SU-DHL-6 (cell line): ENCODE results near the gene KRT78.
"Not testable (repeated sequence)": the region's sequence is repeated elsewhere in the genome, so short reads cannot be mapped to it uniquely, and the experiment has no call there.

ENCODE experiments used
- H2AFZ ChIP-seq: fragments of 200-600 bp; sonication (generic); 2 replicates; pipeline ENCODE4 v1.6.1; 2014; ENCODE audit warnings: low read depth, mild to moderate bottlenecking, moderate library complexity, mixed read lengths, antibody characterized with exemption, low read length; ENCODE audit not compliant: severe bottlenecking
- H3F3A ChIP-seq: fragments of 200-600 bp; shearing (Covaris generic); 2 replicates; pipeline ENCODE4 v1.6.0; 2016; ENCODE audit warnings: antibody characterized with exemption, mild to moderate bottlenecking; ENCODE audit not compliant: insufficient read depth
- H3K27ac ChIP-seq: fragments of 200-600 bp; sonication (generic); 2 replicates; pipeline ENCODE4 v1.5.1; 2016; ENCODE audit warnings: low read depth, mild to moderate bottlenecking, low read length, moderate library complexity, mixed read lengths
- H3K27me3 ChIP-seq: fragments of 200-600 bp; sonication (generic), shearing (Covaris generic); 2 replicates; pipeline ENCODE4 v1.6.0; 2014; ENCODE audit warnings: mild to moderate bottlenecking, low read length
- H3K36me3 ChIP-seq: fragments of 200-600 bp; sonication (generic); 2 replicates; pipeline ENCODE4 v1.6.1; 2014; ENCODE audit warnings: mild to moderate bottlenecking, low read length, mixed read lengths
- H3K4me2 ChIP-seq: fragments of 300-600, 200-600 bp; shearing (Covaris generic), sonication (generic); 2 replicates; pipeline ENCODE4 v1.6.0; 2014; ENCODE audit warnings: low read length, low read depth, mild to moderate bottlenecking; ENCODE audit not compliant: poor library complexity, severe bottlenecking
- H3K4me3 ChIP-seq: fragments of 200-600 bp; sonication (generic); 2 replicates; pipeline ENCODE4 v1.5.1; 2014; ENCODE audit warnings: antibody characterized with exemption, low read length, mild to moderate bottlenecking, mixed read lengths; ENCODE audit not compliant: insufficient read depth, poor library complexity, severe bottlenecking
- H3K79me2 ChIP-seq: fragments of 200-600 bp; sonication (generic); 2 replicates; pipeline ENCODE4 v1.6.1; 2014; ENCODE audit warnings: mild to moderate bottlenecking, low read length, moderate library complexity; ENCODE audit not compliant: insufficient read depth
- H3K9ac ChIP-seq: fragments of 200-600 bp; sonication (generic); 2 replicates; pipeline ENCODE4 v1.7.0; 2014; ENCODE audit warnings: mild to moderate bottlenecking, low read length
- H3K9me2 ChIP-seq: fragments of 200-600 bp; sonication (generic); replicated peaks from 2 replicates; pipeline ENCODE4 v1.6.1; 2014; ENCODE audit warnings: low read length; ENCODE audit not compliant: insufficient read depth
- H3K9me3 ChIP-seq: fragments of 200-600 bp; sonication (generic); 2 replicates; pipeline ENCODE4 v1.6.1; 2014; ENCODE audit warnings: low read length, mixed read lengths; ENCODE audit not compliant: insufficient read depth
- H4K20me1 ChIP-seq: fragments of 200-600 bp; sonication (generic); 2 replicates; pipeline ENCODE4 v1.6.1; 2014; ENCODE audit warnings: low read depth, mild to moderate bottlenecking, antibody characterized with exemption, low read length, moderate library complexity, mixed read lengths
- EZH2phosphoT487 ChIP-seq: fragments of 200-600 bp; sonication (generic), shearing (Covaris generic); conservative IDR thresholded peaks from 2 replicates; pipeline ENCODE4 v1.6.1; 2018; ENCODE audit warnings: mild to moderate bottlenecking, antibody characterized with exemption, low read length, moderate library complexity, mixed read lengths
- TF ChIP-seq, protein P1 (sequence below): fragments of 200-600 bp; sonication (generic); IDR thresholded peaks from one replicate; pipeline ENCODE4 v1.5.1; 2017; ENCODE audit warnings: antibody characterized with exemption, mild to moderate bottlenecking, low read length, moderate library complexity; ENCODE audit not compliant: insufficient read depth, poor library complexity, severe bottlenecking

KRT78 gene

DNA sequence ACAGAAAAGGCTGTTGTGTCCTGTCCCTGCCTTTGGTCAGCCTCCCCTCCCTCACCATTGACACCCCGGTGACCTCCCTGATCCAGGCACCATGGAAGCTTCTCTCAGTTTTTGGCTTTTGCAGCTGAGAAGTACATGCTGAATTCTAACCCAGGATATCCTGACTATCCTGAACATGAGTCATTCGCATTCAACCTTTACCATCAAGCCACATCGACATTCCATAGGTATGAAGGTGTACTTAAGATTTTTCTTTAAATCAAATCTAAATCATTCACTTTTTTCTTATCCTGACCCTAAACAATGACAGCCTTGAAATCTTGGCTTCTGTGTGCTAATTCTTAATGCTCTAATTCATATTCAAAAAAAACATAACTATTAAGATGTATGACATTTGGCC lies 8.7 kb upstream of the KRT78 start:
- Histone ChIP-seq H3F3A (no peaks in the 10 kb centered on the region), H3K27ac (no peak overlapping the region), H3K79me2 (no peaks in the 10 kb centered on the region), H4K20me1 (no peaks in the 10 kb centered on the region), H3K9me2 (no peaks in the 10 kb centered on the region), H3K4me2 (no peak overlapping the region), H2AFZ (no peak overlapping the region), H3K9ac (no peak overlapping the region), H3K27me3 (no peaks in the 10 kb centered on the region), H3K36me3 (no peaks in the 10 kb centered on the region), H3K4me3 (no peak overlapping the region), H3K9me3 (no peaks in the 10 kb centered on the region)
- no peak for TF ChIP-seq EZH2phosphoT487
- TF ChIP-seq, protein P1, sequence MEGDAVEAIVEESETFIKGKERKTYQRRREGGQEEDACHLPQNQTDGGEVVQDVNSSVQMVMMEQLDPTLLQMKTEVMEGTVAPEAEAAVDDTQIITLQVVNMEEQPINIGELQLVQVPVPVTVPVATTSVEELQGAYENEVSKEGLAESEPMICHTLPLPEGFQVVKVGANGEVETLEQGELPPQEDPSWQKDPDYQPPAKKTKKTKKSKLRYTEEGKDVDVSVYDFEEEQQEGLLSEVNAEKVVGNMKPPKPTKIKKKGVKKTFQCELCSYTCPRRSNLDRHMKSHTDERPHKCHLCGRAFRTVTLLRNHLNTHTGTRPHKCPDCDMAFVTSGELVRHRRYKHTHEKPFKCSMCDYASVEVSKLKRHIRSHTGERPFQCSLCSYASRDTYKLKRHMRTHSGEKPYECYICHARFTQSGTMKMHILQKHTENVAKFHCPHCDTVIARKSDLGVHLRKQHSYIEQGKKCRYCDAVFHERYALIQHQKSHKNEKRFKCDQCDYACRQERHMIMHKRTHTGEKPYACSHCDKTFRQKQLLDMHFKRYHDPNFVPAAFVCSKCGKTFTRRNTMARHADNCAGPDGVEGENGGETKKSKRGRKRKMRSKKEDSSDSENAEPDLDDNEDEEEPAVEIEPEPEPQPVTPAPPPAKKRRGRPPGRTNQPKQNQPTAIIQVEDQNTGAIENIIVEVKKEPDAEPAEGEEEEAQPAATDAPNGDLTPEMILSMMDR: no peak

GRCh38 chr12:52856787-52857186 lies 8.0 kb upstream of the KRT78 start:
- Histone ChIP-seq H3K27ac (no peak overlapping the region), H3F3A (no peaks in the 10 kb centered on the region), H3K9me2 (no peaks in the 10 kb centered on the region), H3K27me3 (no peaks in the 10 kb centered on the region), H3K9ac (no peak overlapping the region), H3K4me3 (no peak overlapping the region), H3K9me3 (no peaks in the 10 kb centered on the region), H4K20me1 (no peaks in the 10 kb centered on the region), H2AFZ (no peak overlapping the region), H3K4me2 (no peak overlapping the region), H3K36me3 (no peaks in the 10 kb centered on the region), H3K79me2 (no peaks in the 10 kb centered on the region)
- TF ChIP-seq, protein P1: no peak
- TF ChIP-seq EZH2phosphoT487: no peak

- not testable (repeated sequence) for H3K4me3 ChIP-seq, H3K36me3 ChIP-seq, H3K27me3 ChIP-seq, H4K20me1 ChIP-seq, H3K9ac ChIP-seq, H3K27ac ChIP-seq, H3K79me2 ChIP-seq, H3K9me3 ChIP-seq, H3K4me2 ChIP-seq, H2AFZ ChIP-seq, H3F3A ChIP-seq, H3K9me2 ChIP-seq
Observed at GRCh38 chr12:52856077-52856476, 7.3 kb upstream of the KRT78 start.

GRCh38 chr12:52851787-52852186 lies 3.0 kb upstream of the KRT78 start:
- H3K36me3 ChIP-seq: no peaks in the 10 kb centered on the region
- TF ChIP-seq, protein P1: no peak
- no peak for TF ChIP-seq EZH2phosphoT487
- H3K9me2 ChIP-seq: no peaks in the 10 kb centered on the region
- H3F3A ChIP-seq: no peaks in the 10 kb centered on the region
- H3K4me3 ChIP-seq: no peak overlapping the region
- no peak overlapping the region for H3K9ac ChIP-seq
- H3K9me3 ChIP-seq: no peaks in the 10 kb centered on the region
- no peak overlapping the region for H3K27ac ChIP-seq
- H3K79me2 ChIP-seq: no peaks in the 10 kb centered on the region
- H4K20me1 ChIP-seq: no peaks in the 10 kb centered on the region
- no peak overlapping the region for H3K4me2 ChIP-seq
- no peaks in the 10 kb centered on the region for H3K27me3 ChIP-seq
- H2AFZ ChIP-seq: no peak overlapping the region
